ENCODE data around the gene TCF15. TPM values are rescaled to one million over a fixed set of nuclear protein-coding genes. Genes with fewer than 3 reads are reported as not detected.

TCF15 gene
- total and polyA plus RNA-seq, 2 of the 4 experiments (the other 2 are of a cell fraction), result not detected

- intact Hi-C loops (cut with micrococcal nuclease) (loop anchor here (5.0 kb wide), 1 partner anchor 90 kb away; no protein-coding TSS in a partner anchor), dilution Hi-C loops (cut with HindIII; ENCODE audit: low sequenced_read_pairs, unreplicated experiment) (no loop called here), in situ Hi-C loops (cut with MboI; ENCODE audit: low sequenced_read_pairs) (loop anchor here (5.0 kb wide), 1 partner anchor 85 kb away; no protein-coding TSS in a partner anchor)
- Histone ChIP-seq H3K4ac (ENCODE audit: low read depth, low read length) (no peak overlapping the region), H3K27me3 (ENCODE audit: control insufficient read depth, insufficient read depth, low read length) (no peaks in the 10 kb centered on the region), H3K79me1 (ENCODE audit: low read depth in 1 of 2, low read length in 2 of 2) (peaks cover 40 to 54% of the 10 kb centered on the region in 2 experiments), H2BK120ac (ENCODE audit: low read depth, low read length) (no peak overlapping the region), H3K9ac (ENCODE audit: low read depth, low read length) (no peak overlapping the region), H3K9me3 (ENCODE audit: control insufficient read depth, insufficient read depth, low read length) (no peaks in the 10 kb centered on the region), H2BK20ac (ENCODE audit: low read depth, low read length) (no peak overlapping the region), H4K91ac (ENCODE audit: insufficient read depth, low read depth, low read length) (no peak overlapping the region), H4K20me1 (ENCODE audit: insufficient read depth, low read length) (peaks cover 52% of the 10 kb centered on the region), H3K14ac (replicated peaks; ENCODE audit: low read depth, low read length) (no peak overlapping the region), H2AFZ (replicated peaks; ENCODE audit: low read length, poor library complexity) (no peak overlapping the region), H3K4me2 (ENCODE audit: low read depth, low read length) (no peak overlapping the region), H4K8ac (ENCODE audit: low read depth in 2 of 2, low read length in 2 of 2) (no peak overlapping the region), H4K5ac (ENCODE audit: low read depth, low read length) (no peak overlapping the region), H2AK9ac (replicated peaks; ENCODE audit: low read depth, low read length, poor library complexity) (no peak overlapping the region), H3K36me3 (ENCODE audit: control insufficient read depth, insufficient read depth, low read length) (peaks cover 36% of the 10 kb centered on the region), H3K18ac (ENCODE audit: low read depth, low read length) (no peak overlapping the region), H3K56ac (ENCODE audit: extremely low read depth, insufficient read depth, low read length) (no peak overlapping the region), H3K4me1 (ENCODE audit: control insufficient read depth, insufficient read depth, low read length) (peaks cover 7% of the 10 kb centered on the region), H2AK5ac (ENCODE audit: low read depth, low read length) (no peak overlapping the region), H2BK15ac (ENCODE audit: low read depth, low read length) (no peak overlapping the region), H2BK5ac (ENCODE audit: low read depth, low read length, poor library complexity, severe bottlenecking) (no peak overlapping the region), H3K23ac (ENCODE audit: low read depth, low read length) (no peak overlapping the region), H3K9me1 (ENCODE audit: insufficient read depth, low read length) (no peaks in the 10 kb centered on the region), H3K27ac (ENCODE audit: insufficient read depth, low read length) (no peak overlapping the region), H3K4me3 (ENCODE audit: insufficient read depth, low read depth, low read length) (no peak overlapping the region)
- no CpG with 5 or more reads among the region's 2 CpGs for WGBS, 2 experiments (ENCODE audit: extremely low coverage in 2 of 2, insufficient read length in 1 of 2)
- DNase-seq (no peak), ATAC-seq (ENCODE audit: low read depth) (no peak)
- CTCF ChIA-PET, result interaction anchor here (1.3 kb wide), 1 partner anchor 85 kb away, joined by 3 read pairs; no protein-coding TSS in a partner anchor
- TF ChIP-seq MAZ (IDR thresholded peaks at IDR 0.05; ENCODE audit: borderline replicate concordance, low read depth, low read length) (no peak), MAFK (IDR thresholded peaks at IDR 0.05; ENCODE audit: low read depth, low read length) (no peak), CEBPB (IDR thresholded peaks at IDR 0.05; ENCODE audit: low read depth, low read length) (no peak), FOS (IDR thresholded peaks at IDR 0.05; ENCODE audit: low read depth, low read length) (no peak), BHLHE40 (IDR thresholded peaks at IDR 0.05; ENCODE audit: low read depth, low read length) (no peak), MXI1 (IDR thresholded peaks at IDR 0.05; ENCODE audit: borderline replicate concordance, low read depth, low read length) (no peak), CHD1 (IDR thresholded peaks at IDR 0.05; ENCODE audit: low read depth, low read length) (no peak), SMC3 (IDR thresholded peaks at IDR 0.05; ENCODE audit: low read depth, low read length) (no peak), NFE2L2 (IDR thresholded peaks at IDR 0.05; ENCODE audit: low read depth, low read length) (no peak), RFX5 (IDR thresholded peaks at IDR 0.05; ENCODE audit: low read depth, low read length) (no peak), RCOR1 (IDR thresholded peaks at IDR 0.05; ENCODE audit: insufficient replicate concordance, low read length) (no peak), ELK1 (IDR thresholded peaks at IDR 0.05; ENCODE audit: borderline replicate concordance, low read depth, low read length) (no peak), CTCF (conservative IDR thresholded peaks at IDR 0.05; ENCODE audit: low read depth, low read length) (no peak), USF2 (IDR thresholded peaks at IDR 0.05; ENCODE audit: low read depth, low read length) (no peak), RAD21 (IDR thresholded peaks at IDR 0.05; ENCODE audit: low read length) (no peak), POLR2A (IDR thresholded peaks at IDR 0.05; ENCODE audit: low read depth, low read length) (no peak; the same call in 1 of the 2 replicates)
- POLR2A ChIA-PET (ENCODE audit: unreplicated experiment), result no interaction called here
- BruUV-seq (replicated peaks), result no TSS peak
Observed at GRCh38 chr20:647479-648019, 37.4 kb upstream of the TCF15 start.

Measured in IMR-90 (cell line).